ENCODE results near the gene DPEP3.
"Not testable (repeated sequence)": the region's sequence is repeated elsewhere in the genome, so short reads cannot be mapped to it uniquely, and the experiment has no call there.

The DPEP3 gene, protein sequence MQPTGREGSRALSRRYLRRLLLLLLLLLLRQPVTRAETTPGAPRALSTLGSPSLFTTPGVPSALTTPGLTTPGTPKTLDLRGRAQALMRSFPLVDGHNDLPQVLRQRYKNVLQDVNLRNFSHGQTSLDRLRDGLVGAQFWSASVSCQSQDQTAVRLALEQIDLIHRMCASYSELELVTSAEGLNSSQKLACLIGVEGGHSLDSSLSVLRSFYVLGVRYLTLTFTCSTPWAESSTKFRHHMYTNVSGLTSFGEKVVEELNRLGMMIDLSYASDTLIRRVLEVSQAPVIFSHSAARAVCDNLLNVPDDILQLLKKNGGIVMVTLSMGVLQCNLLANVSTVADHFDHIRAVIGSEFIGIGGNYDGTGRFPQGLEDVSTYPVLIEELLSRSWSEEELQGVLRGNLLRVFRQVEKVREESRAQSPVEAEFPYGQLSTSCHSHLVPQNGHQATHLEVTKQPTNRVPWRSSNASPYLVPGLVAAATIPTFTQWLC

DNA sequence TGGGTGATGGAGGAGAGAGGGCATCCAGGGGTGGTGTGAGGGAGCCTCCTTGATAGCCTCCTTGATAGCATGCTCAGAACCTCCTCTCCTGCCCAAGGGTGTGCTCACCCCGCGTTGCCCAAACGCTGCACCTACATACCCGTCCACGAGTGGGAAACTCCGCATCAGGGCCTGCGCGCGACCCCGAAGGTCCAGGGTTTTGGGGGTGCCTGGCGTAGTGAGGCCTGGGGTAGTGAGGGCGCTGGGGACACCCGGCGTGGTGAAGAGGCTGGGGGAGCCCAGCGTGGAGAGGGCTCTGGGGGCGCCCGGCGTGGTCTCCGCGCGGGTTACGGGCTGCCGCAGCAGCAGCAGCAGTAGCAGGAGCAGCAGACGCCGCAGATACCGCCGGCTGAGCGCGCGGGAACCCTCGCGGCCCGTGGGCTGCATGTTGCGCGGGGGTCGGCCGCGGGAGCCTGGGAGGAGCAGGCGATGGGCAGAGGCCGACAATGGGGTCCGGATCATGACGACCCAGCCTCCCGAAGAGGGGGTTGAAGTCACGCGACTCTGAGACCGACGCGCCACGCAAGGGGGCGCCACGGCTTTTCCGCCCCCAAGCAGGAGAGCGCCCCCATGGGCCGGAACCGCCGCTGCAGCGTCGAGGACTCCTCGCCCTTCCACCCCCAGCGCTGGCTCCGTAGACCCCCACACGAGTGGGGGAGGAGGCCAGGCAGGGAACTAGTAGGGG is at the start of gene DPEP3:
Gene DPEP3 (minus strand): TSS at position 545 of the 724 bp plus-strand sequence. CDS start 119 bp downstream, at position 426.
- in situ Hi-C loops (cut with MboI; ENCODE audit: low sequenced_read_pairs): no loop called here

DNA sequence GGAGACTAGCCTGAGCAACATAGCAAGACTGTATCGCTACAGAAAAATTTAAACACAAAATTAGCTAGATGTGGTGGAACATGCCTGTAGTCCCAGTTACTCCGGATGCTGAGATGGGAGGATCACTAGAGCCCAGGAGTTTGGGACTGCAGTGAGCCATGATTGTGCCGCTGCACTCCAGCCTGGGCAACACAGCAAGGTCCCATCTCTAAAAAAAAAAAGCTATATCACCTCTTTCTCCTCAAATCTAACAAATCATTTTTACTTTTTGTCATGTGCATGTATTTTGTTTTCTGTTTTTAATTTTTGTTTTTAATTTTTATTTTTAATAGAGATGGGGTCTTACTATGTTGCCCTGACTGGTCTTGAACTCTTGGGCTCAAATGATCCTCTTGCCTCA is 48.7 kb upstream of the DPEP3 start:
- in situ Hi-C loops (cut with MboI; ENCODE audit: low sequenced_read_pairs): no loop called here

DNA sequence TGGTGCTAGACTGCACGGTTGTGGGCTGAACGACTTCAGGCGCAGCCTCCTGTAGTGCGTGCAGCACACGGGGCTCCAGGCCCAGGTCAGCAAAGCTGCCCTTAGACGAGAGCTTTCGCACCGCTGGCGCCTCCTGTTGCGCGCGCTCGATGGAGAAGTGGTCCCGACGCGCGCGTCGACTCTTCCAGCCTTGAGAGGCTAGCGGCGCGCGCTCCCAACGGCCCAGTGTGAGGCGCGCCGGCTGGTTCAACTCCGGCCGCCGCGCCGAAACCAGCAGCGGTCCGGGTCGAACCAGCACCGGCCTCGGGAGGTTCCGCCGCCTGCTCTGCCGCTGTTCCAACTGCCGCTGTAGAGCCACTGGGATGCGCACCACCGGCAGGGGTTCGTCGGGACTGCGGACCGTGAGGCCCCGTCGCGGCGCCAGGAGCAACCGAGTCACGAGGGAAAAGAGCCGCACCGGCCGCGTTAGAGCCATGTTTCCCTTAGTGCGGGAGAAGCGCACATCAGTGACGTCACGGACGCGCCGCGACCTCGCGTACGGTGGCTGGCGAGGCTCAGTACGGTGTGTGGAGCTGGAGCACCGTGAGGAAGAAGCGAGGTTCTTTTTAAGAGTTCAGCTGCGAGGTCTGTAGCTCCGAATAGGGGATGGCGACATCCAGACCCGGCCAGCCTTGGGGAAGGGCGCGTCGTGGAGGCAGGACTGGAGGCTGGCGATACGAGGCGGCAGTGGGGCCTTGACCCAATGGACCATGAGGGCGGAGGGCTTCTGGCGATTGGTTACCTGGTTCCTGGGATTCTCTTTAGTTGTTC is 42.6 kb upstream of the DPEP3 start, which contains the start of the genes DDX28 and DUS2:
Gene DDX28 (minus strand): TSS at position 505 of the 810 bp plus-strand sequence. CDS start 30 bp downstream, at position 475.
Gene DUS2 (plus strand): TSS at position 557 of the 810 bp plus-strand sequence. CDS start 14,740 bp downstream, outside the sequence.
- in situ Hi-C loops (cut with MboI; ENCODE audit: low sequenced_read_pairs): no loop called here

DNA sequence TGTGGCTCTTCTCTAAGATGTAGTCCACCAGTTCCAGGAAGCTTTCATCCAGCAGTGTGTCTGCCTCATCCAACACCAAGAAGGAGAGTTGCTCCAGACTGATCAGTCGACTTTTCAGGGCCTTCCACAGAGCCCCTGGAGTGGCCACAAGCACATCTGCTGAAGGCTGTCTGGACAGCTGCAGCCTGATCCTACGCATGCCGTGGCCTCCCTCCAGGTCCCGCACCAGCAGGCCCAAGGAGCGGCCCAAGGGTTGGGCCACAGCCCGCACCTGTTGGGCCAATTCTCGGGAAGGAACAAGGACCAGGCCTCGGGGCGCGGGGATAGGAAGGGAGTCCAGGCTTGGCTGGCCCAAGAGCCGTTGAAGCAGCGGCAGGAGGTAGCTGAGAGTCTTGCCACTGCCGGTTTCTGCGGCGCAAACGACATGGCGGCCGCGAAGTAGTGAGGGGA is 42.0 kb upstream of the DPEP3 start:
- in situ Hi-C loops (cut with MboI; ENCODE audit: low sequenced_read_pairs): no loop called here

DNA sequence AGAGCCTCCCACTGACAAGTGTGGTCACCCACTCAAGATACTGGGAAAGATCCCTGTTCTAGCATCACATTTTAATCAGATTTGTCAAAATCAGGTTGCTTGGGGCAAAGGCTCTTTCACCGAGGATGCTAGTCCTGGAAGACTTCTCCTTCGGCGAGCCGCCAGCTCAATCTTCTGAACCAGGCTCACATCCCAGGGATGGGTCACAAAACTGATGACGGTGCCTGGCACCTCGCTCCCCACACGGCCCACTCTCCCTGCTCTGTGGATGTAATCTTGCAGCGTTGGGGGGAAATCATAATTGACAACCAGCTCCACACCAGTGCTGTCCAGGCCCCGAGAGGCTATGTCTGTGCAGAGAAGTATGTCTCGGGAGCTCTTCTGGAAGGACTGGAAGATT is 41.2 kb upstream of the DPEP3 start:
- in situ Hi-C loops (cut with MboI; ENCODE audit: low sequenced_read_pairs): no loop called here

DNA sequence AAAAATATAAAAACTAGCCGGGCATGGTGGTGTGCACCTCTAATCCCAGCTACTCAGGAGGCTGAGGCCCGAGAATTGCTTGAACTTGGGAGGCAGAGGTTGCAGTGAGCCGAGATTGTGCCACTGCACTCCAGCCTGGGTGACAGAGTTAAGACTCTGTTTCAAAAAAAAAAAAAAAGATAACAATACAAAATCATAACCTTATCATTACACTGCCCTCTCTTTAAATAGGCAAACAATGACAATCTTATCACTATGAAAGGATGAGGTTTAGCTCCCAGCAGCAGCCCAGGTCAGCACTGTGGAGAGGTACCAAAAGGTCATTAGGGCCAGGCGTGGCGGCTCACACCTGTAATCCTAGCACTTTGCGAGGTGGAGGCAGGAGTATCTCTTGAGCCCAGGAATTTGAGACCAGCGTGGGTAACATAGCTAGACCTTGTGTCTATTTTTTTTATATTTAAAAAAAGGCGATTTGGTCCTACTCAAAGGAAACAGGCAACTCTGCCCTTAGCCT is 38.9 kb upstream of the DPEP3 start:
- in situ Hi-C loops (cut with MboI; ENCODE audit: low sequenced_read_pairs): no loop called here

DNA sequence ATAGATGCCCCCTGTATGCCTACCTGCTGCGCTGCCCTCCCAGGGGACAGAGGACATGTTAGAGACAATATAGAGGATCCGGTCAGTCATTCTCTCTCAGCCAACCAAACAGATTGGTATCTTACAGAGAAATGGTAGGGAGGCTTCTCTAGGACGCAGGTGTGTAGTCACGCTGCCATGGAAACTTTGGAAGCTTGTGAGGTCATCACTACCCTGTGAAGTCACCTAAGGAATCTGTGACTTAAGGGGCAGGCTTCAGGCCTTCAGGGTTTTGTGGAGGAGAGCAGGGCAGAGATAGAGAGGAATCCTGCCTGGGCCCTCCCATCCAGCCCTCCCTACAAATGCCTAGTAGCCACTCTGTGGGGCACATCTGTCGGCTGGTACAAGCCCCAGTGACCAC is 35.4 kb upstream of the DPEP3 start, which contains the start of gene DPEP2NB:
Gene DPEP2NB (minus strand): TSS at position 231 of the 400 bp plus-strand sequence. CDS start 141 bp downstream, at position 90.
- in situ Hi-C loops (cut with MboI; ENCODE audit: low sequenced_read_pairs): no loop called here

DNA sequence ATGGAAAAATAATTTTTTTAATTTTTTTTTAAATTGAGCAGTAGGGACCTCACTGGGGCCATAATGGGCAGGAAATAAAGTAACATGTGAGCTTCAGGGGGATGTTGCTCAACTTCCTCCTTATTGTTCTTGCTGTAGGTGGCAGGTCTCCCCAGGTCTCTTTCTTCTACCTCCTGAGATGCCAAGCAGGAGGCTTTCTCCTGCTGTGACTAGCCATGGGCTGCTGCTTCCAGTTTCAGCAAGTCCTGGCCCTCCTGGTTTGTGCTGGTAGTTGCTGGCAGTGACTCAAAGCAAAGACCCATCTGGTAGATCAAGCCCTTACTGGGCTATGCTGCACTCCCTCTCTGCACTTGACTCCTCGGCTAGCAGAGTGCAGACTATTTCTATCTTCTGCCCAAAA is 33.1 kb upstream of the DPEP3 start:
- in situ Hi-C loops (cut with MboI; ENCODE audit: low sequenced_read_pairs): no loop called here

DNA sequence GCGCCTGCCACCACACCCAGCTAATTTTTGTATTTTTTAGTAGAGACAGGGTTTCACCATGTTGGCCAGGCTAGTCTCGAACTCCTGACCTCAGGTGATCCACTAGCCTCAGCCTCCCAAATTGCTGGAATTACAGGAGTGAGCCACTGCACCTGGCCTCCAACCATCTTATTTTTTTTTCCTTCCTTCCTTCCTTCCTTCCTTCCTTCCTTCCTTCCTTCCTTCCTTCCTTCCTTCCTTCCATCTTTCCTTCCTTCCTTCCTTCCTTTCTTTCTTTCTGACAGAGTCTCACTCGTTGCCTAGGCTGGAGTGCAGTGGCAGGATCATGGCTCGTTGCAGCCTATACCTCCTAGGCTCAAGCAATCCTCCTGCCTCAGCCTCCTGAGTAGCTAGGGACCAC is 29.6 kb upstream of the DPEP3 start:
- in situ Hi-C loops (cut with MboI; ENCODE audit: low sequenced_read_pairs): not testable (repeated sequence)

DNA sequence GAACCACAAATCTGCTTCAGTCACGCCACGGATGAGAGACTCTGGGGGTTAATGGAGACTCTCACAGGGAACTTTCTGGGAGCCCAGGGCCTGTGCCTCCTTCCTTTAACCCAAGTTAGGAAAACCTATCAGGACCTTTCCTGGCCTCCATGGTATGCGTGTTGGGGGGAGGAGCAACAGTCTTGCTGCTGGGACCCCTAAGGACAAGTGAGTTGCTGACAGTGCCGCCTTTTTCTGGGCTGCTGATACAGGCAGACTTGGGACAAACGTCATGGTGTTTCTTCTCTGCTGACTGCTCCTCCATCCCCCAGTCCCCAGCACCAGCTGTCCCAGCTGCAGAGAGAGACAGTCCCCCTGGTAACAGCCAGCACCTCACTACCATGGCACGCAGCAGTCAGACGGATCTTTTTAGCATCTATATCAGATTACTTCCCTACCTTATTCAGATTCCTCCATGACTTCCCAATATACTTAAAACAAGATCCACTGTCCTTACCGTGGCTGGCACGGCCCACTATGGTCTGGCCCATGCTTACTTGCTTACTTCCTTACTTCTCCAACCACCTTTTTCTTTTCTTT is 28.9 kb upstream of the DPEP3 start:
- in situ Hi-C loops (cut with MboI; ENCODE audit: low sequenced_read_pairs): no loop called here

DNA sequence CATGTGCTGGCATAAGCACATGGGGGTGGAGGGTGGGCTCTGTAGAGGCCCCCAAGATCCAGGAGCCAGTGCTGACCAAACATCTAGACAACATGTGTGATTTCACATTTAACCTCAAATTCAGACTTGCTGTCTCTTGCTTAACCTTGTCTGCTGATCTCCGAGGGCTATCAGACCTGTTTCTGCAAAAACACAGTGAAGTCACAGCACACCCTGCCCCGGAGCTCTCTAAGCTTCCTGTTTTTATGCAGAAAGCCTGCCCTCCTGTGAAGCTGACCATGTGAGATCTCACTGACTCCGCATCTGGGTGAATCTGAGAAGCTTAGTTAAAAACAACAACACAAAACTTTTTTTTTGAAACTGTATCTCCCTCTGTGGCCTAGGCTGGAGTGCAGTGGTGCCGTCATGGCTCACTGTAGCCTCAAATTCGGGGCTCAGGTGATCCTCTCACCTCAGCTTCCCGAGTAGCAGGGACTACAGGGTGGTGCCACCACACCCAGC is 25.5 kb upstream of the DPEP3 start:
- in situ Hi-C loops (cut with MboI; ENCODE audit: low sequenced_read_pairs): no loop called here

DNA sequence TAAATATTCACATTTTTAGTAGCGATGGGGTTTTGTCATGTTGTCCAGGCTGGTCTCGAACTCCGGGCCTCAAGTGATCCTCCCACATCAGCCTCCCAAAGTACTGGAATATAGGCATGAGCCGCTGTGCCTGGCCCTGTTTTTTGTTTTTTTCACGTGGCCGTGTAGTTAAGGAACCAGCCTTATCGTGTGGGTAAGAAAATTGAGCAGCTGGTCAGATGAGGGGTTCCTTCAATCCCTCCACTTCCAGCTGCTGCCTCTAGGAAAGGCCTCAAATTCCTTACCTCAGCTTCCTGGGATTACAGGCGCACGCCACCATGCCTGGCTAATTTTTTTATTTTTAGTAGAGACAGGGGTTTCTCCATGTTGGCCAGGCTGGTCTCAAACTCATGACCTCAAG is 24.9 kb upstream of the DPEP3 start:
- in situ Hi-C loops (cut with MboI; ENCODE audit: low sequenced_read_pairs): no loop called here

DNA sequence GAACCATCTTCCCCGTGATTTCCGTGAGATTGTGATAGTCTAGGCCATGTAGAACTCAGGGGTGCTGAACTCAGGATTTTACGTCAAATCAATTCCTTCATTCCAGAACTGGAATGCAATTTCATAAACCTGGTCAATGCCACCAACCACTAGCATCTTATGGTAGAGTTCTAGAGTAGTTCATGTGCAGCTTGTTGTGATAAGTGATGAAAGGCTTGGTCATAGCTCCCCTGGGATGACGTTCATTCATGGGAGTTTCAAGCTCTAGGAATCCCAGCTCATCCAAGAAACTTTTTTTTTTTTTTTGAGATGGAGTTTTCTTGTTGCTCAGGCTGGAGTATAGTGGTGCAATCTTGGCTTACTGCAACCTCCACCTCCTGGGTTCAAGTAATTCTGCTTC is 22.7 kb upstream of the DPEP3 start:
- in situ Hi-C loops (cut with MboI; ENCODE audit: low sequenced_read_pairs): no loop called here

DNA sequence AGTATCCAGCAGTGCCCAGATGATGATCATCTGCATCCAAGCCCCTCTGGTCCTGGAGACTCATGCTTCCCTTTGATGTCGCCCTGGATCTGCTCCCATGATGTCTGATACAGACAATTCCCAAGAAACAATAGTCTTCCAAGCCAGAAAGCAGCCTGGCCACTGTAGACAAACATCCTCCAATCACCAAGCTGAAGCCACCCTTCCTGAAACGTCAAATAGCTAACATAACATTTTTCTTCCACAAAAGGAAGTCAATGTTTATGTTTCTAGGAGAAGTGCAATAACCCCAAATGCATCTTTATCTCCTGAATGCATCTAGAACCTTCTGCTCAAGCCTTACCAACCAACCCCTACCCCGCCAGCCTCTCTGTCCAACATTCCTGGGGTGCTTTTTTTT is 20.2 kb upstream of the DPEP3 start:
- in situ Hi-C loops (cut with MboI; ENCODE audit: low sequenced_read_pairs): no loop called here

DNA sequence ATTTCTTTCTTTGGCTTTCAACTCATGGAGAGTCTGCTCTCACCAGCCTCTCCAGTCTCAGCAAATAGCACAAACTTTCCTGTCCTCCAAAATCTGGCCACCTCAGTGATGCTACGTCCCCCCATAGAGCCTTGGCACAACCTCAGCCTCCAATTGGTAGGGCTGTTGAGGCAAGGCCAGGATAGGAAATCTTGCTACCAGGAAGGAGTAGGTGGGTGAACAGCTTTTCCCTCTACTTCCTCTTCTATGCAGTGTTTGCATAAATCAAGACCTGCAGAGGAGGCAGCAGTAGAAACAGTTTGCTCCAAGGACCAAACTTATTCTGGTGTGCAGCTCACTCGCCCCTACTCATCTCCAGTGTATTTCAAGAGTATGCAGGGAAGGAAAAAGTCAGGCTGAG is 19.7 kb upstream of the DPEP3 start:
- in situ Hi-C loops (cut with MboI; ENCODE audit: low sequenced_read_pairs): no loop called here

DNA sequence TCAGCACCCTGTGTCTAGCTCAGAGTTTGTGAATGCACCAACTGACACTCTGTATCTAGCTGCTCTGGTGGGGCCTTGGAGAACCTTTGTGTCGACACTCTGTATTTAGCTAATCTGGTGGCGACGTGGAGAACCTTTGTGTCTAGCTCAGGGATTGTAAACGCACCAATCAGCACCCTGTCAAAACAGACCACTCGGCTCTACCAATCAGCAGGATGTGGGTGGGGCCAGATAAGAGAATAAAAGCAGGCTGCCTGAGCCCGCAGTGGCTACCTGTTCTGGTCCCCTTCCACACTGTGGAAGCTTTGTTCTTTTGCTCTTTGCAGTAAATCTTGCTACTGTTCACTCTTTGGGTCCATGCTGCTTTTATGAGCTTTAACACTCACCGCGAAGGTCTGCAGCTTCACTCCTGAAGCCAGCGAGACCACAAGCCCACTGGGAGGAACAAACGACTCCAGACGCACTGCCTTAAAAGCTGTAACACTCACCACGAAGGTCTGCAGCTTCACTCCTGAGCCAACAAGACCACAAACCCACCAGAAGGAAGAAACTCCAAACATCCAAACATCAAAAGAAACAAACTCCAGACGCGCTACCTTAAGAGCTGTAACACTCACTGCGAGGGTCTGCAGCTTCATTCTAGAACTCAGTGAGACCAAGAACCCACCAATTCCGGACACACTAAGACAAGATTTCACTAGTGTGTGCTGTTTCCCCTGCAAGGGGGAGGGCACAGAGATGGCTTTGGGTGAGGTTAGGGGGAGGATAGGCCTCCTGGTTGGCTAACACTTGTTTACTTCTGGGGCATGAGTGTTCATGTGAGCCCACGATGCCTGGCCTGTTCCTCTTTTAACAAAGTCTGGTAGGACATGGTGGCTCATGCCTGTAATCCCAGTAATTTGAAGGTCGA is 18.7 kb upstream of the DPEP3 start, which contains the start of gene DPEP2:
Gene DPEP2 (minus strand): TSS at position 706 of the 910 bp plus-strand sequence. CDS start 6,272 bp downstream, outside the sequence.
- in situ Hi-C loops (cut with MboI; ENCODE audit: low sequenced_read_pairs): not testable (repeated sequence)

DNA sequence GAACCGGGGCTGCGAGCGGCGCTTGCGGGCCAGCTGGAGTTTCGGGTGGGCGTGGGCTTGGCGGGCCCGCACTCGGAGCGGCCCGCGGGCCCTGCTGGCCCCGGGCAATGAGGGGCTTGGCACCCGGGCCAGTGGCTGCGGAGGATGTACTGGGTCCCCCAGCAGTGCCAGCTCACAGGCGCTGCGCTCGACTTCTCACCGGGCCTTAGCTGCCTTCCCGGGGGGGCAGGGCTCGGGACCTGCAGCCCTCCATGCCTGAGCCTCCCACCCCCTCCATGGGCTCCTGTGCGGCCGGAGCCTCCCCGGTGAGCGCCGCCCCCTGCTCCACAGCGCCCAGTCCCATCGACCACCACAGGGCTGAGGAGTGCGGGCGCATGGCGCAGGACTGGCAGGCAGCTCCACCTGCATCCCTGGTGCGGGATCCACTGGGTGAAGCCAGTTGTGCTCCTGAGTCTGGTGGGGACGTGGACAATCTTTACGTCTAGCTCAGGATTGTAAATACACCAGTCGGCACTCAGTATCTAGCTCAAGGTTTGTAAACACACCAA is 18.0 kb upstream of the DPEP3 start:
- in situ Hi-C loops (cut with MboI; ENCODE audit: low sequenced_read_pairs): not testable (repeated sequence)

DNA sequence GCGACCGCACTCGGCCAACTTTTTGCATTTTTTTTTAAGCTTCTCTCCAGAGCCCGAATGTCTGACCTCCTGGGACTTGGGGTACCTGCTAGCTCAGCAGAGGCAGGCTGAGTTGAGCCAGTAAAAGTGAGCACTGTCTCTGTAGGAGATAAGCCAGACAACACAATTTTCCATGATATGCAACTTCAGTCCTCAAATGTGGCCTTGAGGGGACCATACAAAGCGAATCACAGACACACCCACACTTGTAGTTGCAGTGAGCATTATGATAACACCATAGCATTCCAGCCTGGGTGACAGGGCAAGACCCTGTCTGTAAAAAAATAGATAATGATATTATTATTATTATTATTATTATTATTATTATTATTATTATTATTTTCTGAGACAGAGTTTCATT is 16.4 kb upstream of the DPEP3 start:
- in situ Hi-C loops (cut with MboI; ENCODE audit: low sequenced_read_pairs): no loop called here

DNA sequence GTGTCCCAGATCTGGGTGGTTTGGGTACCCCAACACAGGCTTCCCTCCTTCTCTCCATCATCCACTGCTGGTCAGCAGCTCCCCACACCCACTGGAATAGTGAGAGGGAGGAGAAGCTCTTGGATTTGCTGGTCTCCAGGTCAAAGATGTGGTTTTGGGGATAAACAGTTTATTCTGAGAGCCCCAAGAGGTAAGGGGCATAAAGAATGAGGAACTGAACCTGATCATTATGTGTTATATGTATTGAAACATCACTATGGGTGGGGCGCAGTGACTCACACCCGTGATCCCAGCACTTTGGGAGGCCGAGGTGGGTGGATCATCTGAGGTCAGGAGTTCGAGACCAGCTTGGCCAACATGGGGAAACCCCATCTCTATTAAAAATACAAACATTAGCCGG is 15.1 kb upstream of the DPEP3 start:
- in situ Hi-C loops (cut with MboI; ENCODE audit: low sequenced_read_pairs): no loop called here

Measured in HL-60/S4 (cell line).